HG03378 (cell line): Measurements from ENCODE around the gene S100A9.
"Not testable (repeated sequence)": the region's sequence is repeated elsewhere in the genome, so short reads cannot be mapped to it uniquely, and the experiment has no call there.

Source experiments
- ATAC-seq: cut with Tn5 transposase; IDR thresholded peaks from one replicate; pipeline ENCODE4 v1.9.1; 2021; ENCODE audit warnings: mild to moderate bottlenecking, moderate library complexity; ENCODE audit not compliant: unreplicated experiment

S100A9 gene

DNA sequence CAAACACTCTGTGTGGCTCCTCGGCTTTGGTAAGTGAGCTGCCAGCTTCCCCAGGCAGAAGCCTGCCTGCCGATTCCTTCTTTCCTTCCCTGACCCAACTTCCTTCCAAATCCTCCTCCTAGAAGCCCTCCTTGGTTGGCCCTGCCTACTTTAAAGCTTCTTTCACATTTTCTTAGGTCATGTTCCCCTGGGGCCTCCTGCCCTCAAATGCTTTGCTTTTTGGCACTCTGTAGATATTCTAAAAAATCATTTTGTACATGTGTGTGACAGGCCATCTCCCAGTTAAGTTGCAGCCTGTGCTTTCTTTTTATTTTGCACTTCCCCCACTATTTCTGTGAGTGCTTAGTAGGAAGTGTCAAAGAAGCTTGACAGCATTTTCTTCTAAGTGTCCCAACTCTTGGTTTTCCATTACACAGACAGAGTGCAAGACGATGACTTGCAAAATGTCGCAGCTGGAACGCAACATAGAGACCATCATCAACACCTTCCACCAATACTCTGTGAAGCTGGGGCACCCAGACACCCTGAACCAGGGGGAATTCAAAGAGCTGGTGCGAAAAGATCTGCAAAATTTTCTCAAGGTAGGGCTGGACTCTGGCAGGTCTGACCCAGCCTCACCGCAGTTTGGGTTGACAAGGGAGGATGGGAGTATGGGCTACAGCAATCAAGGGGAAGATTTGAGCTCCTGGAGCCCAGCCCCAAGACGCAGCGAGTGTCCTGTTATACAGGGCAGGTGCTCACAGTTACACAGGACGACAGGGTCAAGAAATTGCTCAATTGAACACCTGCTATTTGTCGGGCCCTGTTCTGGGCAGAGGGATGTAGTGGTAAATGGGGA is at the start of gene S100A9:
Gene S100A9 (plus strand): TSS at position 2 of the 838 bp plus-strand sequence. CDS start 430 bp downstream, at position 432.
- no peak for ATAC-seq

DNA sequence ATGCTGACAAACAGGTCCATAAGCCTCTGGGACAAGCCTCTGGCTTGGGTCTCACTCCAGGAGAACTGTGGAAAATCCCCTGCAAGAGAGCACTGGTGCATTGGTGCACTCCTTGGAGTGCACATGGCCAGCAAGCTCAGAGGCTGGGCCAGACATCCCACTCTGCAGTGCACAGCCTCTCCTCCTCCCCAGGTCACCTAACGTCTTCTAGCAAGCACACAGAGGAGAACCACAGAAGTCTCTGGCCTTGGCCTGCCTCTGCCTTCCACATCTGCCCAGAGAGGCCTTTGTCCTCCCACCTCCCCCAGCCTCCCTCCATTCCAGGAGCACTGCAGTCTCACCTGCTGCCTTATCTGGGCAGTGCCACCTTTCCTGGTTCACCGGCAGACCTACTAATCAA is 49.1 kb upstream of the S100A9 start:
- no peak for ATAC-seq

DNA sequence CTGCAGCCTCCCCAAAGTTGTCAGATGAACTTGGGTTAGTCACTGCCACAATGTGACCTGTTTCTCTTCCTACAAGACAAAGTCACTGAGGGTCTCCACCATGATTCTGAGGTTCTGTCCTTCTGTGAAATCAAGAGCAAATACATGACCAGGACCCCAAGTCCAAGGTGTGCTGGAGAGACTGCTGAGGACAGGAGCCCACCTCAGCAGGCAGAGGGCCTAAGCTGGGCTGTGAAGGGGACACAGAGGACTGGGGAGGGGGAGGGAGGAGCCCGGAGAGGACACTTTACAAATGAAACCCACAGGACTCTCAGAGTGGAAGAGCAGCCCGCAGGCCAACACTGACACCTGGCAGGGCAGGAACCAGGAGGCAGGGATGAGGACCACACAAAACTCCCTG is 48.2 kb upstream of the S100A9 start:
- no peak for ATAC-seq

DNA sequence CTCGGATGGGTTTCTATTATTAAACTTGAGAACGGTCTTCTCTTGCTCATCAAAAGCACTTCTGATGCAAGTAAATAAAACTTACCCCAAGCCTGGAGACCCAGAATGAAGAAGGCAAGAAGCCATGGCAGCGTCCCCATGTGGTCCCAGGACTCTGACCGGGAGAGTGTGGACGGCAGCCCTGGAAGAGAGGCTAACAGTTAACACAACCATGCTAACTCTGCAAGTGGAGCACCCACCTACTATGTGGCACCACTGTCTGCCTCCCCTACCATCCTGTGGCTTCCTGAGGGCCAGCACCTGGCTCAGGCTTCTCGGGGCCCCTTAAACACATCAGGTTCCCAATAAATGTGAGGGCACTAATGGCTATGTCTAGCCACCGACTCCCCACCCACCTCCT is 47.1 kb upstream of the S100A9 start:
- ATAC-seq, result no peak

DNA sequence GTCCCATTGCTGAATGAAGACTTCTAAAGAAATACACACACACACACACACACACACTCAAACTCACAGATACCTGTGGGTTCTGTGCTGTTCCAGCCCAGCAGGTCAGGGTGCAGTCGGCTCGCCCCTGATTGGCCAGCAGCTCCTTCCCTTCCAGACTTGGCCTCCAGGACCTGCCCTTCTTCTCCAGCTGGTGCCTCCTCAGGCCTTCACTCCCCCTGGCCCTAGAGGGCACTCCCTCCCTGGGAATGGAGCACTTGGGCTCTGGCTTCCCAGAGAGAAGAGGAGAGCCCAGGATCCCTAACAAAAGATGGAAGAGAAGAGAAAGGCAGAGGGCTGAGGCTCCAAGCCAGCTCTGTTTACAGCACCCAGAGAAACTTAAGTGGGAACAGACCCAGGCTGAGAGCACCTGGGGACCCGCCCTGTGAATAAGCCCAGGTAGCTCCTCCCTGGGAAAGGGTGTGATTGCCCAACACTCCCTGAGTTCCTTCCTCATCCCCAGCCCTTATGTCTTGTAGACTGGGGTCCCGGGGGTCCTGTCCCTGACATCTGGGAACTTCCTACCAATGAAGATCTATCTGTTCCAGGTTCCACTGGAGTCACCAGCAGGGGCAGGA is 45.0 kb upstream of the S100A9 start, which contains the start of gene PGLYRP3:
Gene PGLYRP3 (minus strand): TSS at position 383 of the 617 bp plus-strand sequence. CDS start 2,287 bp downstream, outside the sequence.
- ATAC-seq, result no peak

DNA sequence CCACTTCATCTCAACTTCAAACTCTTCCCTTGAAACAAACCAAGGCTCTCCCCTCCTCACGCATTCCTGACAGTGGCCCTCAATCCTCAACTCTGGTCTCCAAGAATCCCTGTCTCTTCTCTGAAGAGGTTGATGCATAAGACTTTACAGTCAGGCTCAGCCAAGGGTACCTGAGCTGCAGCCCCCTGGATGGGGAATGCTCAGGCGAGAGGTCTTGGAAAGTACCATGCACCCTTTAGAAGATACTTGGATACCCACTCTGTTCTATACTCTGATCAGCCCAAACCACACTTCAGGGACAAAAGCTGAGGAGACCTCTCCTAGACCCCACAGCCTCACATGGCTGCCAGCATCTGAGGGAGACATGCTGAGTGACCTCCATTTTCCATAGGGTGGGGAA is 44.4 kb upstream of the S100A9 start:
- ATAC-seq, result no peak

DNA sequence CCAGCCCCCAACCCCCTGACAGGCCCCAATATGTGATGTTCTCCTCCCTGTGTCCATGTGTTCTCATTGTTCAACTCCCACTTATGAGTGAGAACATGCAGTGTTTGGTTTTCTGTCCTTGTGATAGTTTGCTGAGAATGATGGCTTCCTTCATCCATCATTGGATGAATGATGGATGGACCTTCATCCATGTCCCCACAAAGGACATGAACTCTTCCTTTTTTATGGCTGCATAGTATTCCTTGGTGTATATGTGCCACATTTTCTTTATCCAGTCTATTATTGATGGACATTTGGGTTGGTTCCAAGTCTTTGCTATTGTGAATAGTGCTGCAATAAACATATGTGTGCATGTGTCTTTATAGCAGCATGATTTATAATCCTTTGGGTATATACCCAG is 43.3 kb upstream of the S100A9 start:
- ATAC-seq, result not testable (repeated sequence)

DNA sequence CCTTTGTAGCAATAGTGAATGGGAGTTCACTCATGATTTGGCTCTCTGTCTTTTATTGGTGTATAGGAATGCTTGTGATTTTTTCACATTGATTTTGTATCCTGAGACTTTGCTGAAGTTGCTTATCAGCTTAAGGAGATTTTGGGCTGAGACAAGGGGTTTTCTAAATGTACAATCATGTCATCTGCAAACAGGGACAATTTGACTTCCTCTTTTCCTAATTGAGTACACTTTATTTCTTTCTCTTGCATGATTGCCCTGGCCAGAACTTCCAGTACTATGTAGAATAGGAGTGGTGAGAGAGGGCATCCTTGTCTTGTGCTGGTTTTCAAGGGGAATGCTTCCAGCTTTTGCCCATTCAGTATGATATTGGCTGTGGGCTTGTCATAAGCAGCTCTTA is 41.6 kb upstream of the S100A9 start:
- ATAC-seq, result not testable (repeated sequence)

DNA sequence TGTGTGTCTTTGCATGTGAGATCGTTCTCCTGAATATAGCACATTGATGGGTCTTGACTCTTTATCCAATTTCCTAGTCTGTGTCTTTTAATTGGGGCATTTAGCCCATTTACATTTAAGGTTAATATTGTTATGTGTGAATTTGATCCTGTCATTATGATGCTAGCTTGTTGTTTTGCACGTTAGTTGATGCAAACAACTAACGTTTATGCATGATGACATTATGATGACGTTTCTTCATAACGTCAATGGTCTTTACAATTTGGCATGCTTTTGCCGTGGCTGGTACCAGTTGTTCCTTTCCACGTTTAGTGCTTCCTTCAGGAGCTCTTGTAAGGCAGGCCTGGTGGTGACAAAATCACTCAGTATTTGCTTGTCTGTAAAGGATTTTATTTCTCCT is 39.5 kb upstream of the S100A9 start:
- ATAC-seq, result not testable (repeated sequence)

DNA sequence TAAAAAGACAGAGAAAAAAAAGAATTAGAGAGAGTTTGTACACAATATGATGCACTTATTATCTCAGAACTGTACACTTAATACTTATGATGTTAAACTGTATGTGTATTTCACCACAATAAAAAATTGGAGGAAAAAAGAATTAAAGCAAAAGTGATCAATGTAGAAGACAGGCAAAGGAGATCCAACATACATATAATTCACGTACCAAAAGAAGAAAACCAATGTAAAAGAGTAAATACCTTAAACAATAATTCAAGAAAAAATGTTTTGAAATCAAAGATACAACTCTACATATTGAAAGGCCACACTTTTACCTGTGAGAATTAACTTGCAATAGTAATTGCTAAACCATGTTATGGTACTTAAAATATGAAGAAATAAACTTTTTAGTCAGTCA is 35.1 kb upstream of the S100A9 start:
- no peak for ATAC-seq

DNA sequence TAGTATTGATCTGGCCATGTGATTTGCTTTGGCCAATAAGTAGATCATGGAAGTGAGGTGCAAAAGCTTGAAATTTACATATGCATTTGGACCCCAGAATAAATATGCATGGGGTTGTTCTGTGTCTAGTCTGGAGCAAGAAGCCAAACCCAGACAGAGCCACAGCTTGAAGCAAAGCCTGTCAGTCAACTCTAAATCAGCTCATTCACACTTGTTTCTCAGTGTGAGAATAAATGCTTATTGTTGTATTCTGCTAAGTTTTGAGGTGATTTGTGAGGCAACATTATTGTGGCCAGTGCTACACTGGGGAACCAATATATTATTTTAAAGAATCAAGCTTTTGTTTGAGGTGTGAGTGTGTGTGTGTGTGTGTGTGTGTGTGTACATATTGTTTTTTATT is 32.7 kb upstream of the S100A9 start:
- ATAC-seq, result no peak

DNA sequence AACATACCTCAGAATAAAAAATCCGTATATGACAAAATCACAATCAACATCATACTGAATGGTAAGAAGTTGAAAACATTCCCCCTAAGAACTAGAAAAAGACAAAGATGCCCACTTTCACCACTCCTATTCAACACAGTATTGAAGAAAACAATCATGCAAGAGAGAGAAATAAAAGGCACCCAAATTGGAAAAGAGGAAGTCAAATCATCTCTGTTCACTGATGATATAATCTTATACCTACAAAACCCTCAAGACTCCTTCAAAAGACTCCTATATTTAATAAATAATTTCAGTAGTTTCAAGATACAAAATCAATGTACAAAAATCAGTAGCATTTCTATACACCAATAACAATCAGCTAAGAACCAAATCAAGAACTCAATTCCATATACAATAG is 23.8 kb upstream of the S100A9 start:
- ATAC-seq, result no peak

DNA sequence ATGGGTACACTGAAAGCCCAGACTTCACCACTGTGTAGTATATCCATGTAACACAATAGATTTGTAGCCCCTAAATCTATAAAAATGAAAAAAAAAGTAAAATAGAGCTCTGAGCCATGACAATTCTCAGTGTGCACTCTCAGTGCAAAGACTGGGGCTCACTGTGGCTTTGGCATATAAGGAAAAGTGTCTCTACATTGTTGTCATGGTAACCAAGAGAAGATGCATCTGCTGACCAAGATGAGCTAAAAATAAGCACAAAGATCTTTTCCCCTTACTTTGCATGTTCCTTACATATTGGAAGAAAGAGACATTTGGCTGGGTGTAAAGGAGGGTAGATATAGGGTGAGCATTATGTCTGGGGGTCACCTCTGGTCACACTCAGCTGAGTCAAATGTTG is 21.0 kb upstream of the S100A9 start:
- no peak for ATAC-seq

DNA sequence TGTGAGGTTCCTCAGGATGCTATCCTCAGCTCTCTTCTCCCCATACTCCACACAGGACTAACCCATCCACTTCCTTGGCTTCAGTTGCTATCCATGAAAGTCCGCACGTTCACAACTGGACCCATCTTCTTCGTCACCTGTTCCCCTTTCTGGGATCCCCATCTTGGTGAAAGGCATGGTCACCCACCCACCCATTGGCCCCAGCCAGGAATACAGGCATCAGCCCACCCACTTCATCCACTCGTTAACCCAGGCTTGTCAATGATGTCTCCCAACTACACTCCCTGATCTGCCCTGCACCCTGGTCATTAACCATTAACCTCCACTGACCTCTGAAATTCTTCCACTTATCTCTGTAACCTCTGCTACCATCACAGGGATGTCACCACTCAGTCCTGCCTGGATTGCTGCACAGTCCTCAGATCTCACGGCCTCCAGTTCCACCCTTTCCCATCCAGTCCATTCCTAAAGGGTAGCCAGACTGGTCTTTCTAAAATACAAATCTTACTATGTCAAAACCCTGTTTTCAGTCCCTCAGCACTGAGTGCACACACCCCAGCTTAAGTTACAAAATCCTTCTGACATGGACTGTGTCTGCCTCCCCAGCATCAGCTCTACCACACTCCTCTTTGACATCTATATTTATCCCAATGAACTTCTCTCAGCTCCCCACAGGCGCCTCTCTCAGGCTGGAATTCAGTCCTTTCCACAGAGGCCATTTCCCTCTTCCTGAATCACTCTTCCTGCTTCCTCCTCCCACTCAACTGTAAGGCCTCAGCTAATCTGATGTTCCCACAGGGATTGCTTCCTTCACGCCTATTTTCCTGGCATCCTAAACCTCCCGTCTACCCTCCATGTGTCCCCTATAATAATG is 19.4 kb upstream of the S100A9 start:
- ATAC-seq, result no peak

DNA sequence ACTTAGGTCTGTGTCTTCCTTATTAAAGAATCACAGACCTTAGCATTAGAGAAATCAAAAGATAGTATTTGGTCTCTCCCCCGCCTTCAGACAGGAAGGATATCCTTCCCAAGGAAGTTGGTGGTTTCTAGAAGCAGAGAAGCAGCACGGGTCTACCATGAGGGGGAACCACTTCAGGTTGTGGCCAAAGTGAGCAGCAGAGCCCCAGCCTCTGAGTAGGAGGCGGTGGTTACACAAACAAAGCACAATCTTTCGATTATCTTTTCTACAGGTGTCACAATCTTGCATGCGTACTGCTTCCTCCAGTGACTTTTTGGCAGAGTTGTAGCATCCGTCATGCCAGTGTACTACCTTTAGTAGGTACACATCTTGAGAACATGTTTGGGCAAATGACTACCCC is 17.9 kb upstream of the S100A9 start:
- ATAC-seq, result no peak

DNA sequence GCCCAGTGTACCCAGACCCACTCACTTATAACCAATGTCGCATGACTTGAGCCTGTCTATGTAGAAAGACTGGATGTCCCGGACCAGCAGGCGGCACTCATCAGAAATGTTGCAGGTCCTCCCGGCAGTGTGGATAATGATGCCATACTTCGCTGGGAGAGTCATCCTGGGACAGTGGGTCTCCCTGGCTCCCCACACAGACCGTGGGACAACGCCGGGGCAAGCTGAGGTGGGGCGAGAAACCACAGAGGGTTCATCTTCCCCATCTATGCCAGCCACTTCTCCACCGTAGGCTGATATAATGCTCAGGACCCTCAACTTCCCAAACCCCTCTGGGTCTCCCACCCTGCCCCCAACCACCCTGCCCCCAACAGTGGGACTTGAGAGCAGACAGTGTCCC is 17.3 kb upstream of the S100A9 start:
- ATAC-seq, result no peak

DNA sequence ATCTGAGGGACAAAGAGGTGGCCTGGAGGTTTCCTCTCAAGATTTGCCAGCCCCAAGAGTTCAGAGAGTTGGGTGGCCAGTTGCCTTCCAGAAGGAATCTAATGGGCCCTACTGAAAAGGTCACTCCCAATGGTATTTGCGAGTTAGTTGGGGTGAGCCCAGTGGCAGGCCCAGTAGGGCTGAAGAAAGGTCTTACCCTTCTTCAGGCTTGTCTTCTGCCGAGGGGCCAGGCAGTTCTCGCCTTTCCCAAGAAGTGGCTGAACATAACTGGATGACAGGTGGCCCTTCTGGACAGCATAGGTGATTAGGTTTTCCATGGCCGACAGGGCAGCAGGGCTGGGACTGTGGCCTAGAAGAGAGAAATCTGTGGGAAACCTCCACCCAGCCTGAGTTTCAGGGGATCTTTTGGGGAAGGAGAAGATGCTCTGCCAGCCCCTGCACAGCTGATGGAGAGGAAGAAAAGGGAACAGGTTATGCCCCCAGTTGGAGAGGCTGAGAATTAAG is 16.2 kb upstream of the S100A9 start:
- no peak for ATAC-seq

DNA sequence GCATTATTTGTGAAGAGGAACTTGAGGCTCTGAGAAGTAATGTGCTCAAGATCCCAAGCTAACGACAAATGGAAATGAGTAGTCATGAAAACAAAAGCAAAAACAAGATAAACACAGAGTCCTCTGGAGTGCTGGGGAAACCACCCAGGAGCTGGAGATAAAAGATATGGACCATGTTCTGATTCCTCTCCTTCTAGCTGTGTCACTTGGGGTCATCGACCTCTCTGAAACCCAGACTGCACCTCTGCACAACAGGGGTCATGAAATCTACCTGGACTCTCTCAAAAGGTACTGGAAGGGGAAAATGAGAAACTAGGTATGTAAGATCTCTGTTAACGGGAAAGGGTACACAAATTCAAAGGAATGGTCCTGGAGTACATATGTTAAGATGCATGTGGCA is 15.5 kb upstream of the S100A9 start:
- ATAC-seq, result no peak

DNA sequence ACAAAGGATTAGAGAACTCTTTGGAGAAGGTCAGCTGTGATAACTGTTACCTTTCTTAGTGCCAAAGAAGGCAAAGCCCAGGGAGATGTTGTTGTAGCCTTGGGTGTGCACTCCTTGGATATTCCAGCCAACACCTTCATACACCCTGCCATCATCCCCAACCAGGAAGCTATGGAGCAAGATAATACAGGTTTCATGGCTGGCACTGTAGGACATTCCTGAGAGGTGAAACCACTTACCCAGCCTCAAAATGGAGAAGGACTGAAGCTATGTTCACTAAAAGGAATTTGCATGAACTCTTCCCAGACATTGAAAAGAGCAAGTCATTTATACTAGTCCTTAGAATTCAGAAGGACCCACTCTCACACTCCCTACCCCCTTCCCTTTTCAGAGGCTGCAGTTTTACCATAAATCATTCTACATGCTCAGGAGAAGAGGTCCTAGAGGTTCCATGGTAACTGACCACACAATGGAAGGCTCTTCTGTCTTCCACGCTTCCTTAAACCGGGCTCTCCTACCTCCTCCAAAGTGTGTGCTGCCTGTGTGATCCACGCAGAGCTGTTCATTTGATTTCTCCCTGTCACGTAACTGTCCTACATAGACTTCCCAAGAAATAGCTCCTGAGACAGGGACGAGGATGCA is 14.5 kb upstream of the S100A9 start:
- ATAC-seq, result no peak

DNA sequence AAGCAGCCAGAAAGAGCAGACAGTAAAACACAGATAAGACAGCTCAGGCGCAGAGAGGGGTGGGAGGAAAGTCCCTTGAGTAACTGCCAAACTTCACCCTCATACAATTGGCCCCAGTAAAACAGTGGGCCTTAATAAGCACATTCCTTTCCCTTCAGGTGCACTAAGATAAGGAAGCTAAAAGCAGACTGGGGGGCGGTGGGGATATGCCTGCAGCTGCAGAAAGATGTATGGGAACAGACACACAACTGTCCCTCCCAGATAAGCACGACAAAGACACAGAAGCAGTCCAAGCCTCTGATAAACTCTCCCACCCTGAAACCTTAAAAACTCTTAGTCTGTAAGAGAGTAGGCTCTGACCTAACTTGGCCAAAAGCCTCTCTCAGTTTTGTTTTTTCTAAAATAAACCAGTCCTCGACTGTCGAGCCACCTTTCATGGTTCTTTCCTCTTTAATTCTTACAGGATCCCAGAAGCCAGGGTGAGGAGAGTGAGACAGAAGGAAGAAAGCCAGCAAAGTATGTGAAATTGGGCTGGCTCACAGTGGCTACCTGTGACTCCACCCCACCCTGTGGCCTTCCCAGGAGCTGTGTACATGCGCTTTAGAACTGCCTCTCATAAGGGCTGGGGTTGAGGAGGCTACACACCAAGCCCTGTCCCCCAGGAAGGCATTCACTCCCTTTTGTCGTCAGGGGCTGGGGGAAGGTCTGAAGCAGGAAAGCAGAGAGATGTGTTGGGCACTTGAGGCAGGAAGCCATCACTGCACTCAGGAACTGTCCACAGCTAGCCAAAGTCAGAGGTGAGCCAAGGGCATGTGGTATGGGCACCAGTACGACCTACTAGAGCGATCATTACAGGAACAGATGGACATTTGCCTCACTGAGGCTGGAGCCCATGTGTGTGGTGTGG is 13.6 kb upstream of the S100A9 start:
- no peak for ATAC-seq
